HEK293 (cell line): ENCODE results near the gene CACTIN.

Experiments
- CTCF ChIA-PET: fragments of 350-600 bp; formaldehyde crosslinking; extraction: SDS; loops from one replicate; lab custom pipeline; 2021; ENCODE audit warnings: antibody characterized with exemption; lab: Yijun Ruan, JAX
- POLR2A ChIA-PET: fragments of 300-600 bp; formaldehyde crosslinking; extraction: SDS; loops from one replicate; lab custom pipeline; 2020; ENCODE audit warnings: antibody characterized with exemption, inconsistent platforms; lab: Yijun Ruan, JAX
- H3K27ac ChIP-seq: fragments of 200-500 bp; sonication (Bioruptor generic); 2 replicates; pipeline ENCODE4 v1.5.1; 2014; ENCODE audit warnings: low read depth, low read length, control low read depth, inconsistent platforms; ENCODE audit errors: extremely low read depth
- H3K36me3 ChIP-seq, 2 experiments: fragments of 200-500 bp in 1 of 2; sonication (Bioruptor generic) in 1 of 2; 1 replicate in 1 of 2; 2 replicates in 1 of 2; pipeline ENCODE4 v1.5.1; 2014 to 2017; ENCODE audit warnings: inconsistent platforms in 2 of 2, low read length in 2 of 2; ENCODE audit not compliant: control insufficient read depth in 2 of 2, insufficient read depth in 1 of 2
- H3K4me1 ChIP-seq: fragments of 200-500 bp; sonication (Bioruptor generic); 2 replicates; pipeline ENCODE4 v1.5.1; 2014; ENCODE audit warnings: mild to moderate bottlenecking, low read length, inconsistent platforms; ENCODE audit not compliant: control insufficient read depth, insufficient read depth
- H3K4me3 ChIP-seq: 2 replicates; pipeline ENCODE4 v1.5.1; 2011; ENCODE audit warnings: low read depth, mild to moderate bottlenecking, control low read depth, low read length, moderate library complexity
- H3K9me3 ChIP-seq: fragments of 200-500 bp; sonication (Bioruptor generic); 2 replicates; pipeline ENCODE4 v1.5.1; 2014; ENCODE audit warnings: low read depth, low read length, inconsistent platforms; ENCODE audit not compliant: control insufficient read depth, insufficient read depth
- HOXA7 ChIP-seq: sonication (generic); formaldehyde crosslinking; IDR thresholded peaks from 2 replicates; pipeline ENCODE4 v1.8.1; 2022; ENCODE audit warnings: missing genetic modification reagents, borderline replicate concordance
- MYNN ChIP-seq: fragments of 450-650 bp; formaldehyde crosslinking; IDR thresholded peaks from 2 replicates; pipeline ENCODE4 v1.5.1; 2016; ENCODE audit warnings: missing biosample characterization, missing genetic modification characterization, borderline replicate concordance
- ZBTB48 ChIP-seq: fragments of 450-650 bp; formaldehyde crosslinking; IDR thresholded peaks from 2 replicates; pipeline ENCODE4 v1.5.1; 2016; ENCODE audit warnings: missing biosample characterization, missing genetic modification characterization
- ZNF10 ChIP-seq: fragments of 450-650 bp; formaldehyde crosslinking; IDR thresholded peaks from 2 replicates; pipeline ENCODE4 v1.5.1; 2017; ENCODE audit warnings: missing biosample characterization, missing genetic modification characterization
- ZNF211 ChIP-seq: fragments of 450-650 bp; formaldehyde crosslinking; IDR thresholded peaks from 2 replicates; pipeline ENCODE4 v1.5.1; 2016; ENCODE audit warnings: low read depth, missing biosample characterization, missing genetic modification characterization
- ZNF24 ChIP-seq: fragments of 450-650 bp; formaldehyde crosslinking; IDR thresholded peaks from 2 replicates; pipeline ENCODE4 v1.5.1; 2016; ENCODE audit warnings: missing biosample characterization, missing genetic modification characterization
- ZNF350 ChIP-seq: fragments of 450-650 bp; formaldehyde crosslinking; IDR thresholded peaks from 2 replicates; pipeline ENCODE4 v1.5.0; 2017; ENCODE audit warnings: missing biosample characterization, mild to moderate bottlenecking, missing genetic modification characterization
- ZNF37A ChIP-seq: fragments of 450-650 bp; IDR thresholded peaks from 2 replicates; pipeline ENCODE4 v1.5.1; 2018; ENCODE audit warnings: missing biosample characterization, missing genetic modification characterization
- ZNF426 ChIP-seq: fragments of 450-650 bp; formaldehyde crosslinking; IDR thresholded peaks from 2 replicates; pipeline ENCODE4 v1.5.1; 2017; ENCODE audit warnings: missing biosample characterization, missing genetic modification characterization, mild to moderate bottlenecking, inconsistent platforms, moderate library complexity
- ZSCAN16 ChIP-seq: fragments of 450-650 bp; formaldehyde crosslinking; IDR thresholded peaks from 2 replicates; pipeline ENCODE4 v1.5.1; 2016; ENCODE audit warnings: missing biosample characterization, missing genetic modification characterization
- TF ChIP-seq, protein P1 (sequence below): IDR thresholded peaks from 2 replicates; pipeline ENCODE4 v1.6.1; 2011; ENCODE audit warnings: mild to moderate bottlenecking, low read depth, low read length, borderline replicate concordance
- TF ChIP-seq, protein P2 (sequence below): fragments of 450-650 bp; formaldehyde crosslinking; IDR thresholded peaks from 2 replicates; pipeline ENCODE4 v1.5.1; 2016; ENCODE audit warnings: missing biosample characterization, missing genetic modification characterization, low read depth
- TF ChIP-seq, protein P3 (sequence below): fragments of 450-650 bp; formaldehyde crosslinking; IDR thresholded peaks from 2 replicates; pipeline ENCODE4 v1.5.1; 2016; ENCODE audit warnings: missing biosample characterization, missing genetic modification characterization
- TF ChIP-seq, protein P4 (sequence below): fragments of 450-650 bp; formaldehyde crosslinking; IDR thresholded peaks from 2 replicates; pipeline ENCODE4 v1.5.1; 2016; ENCODE audit warnings: missing biosample characterization, missing genetic modification characterization, low read depth

Gene CACTIN

DNA sequence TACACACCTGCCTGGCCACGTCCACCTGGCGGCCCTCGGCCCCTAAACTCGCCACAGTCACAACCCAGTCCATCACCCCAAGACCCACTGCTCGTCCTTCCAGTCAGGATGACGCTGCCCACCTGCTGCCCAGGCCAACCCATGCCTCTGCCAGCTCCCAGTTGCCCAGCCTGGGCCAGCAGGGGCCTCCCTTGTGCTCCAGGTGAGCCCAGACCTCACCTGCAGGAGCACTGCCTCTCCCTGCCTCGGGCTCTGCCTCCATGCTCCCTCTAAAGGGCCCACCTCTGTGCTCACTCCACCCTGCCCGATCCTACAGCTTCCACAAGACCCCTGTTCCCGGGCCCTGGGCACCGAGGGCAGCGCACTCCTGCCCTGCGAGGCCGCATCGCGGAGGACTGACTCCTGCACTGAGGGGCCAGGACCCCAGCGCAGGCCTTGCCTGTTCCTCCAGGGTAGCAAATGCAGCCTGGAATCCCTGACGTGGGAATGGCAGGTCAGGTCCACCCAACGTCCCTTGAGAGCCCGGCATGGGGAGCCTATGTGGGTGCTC lies 8.0 kb upstream of the CACTIN start:
- CTCF ChIA-PET = no interaction called here
- Histone ChIP-seq H3K4me3 (no peak overlapping the region), H3K4me1 (no peaks in the 10 kb centered on the region), H3K9me3 (no peaks in the 10 kb centered on the region), H3K27ac (no peak overlapping the region), H3K36me3 (peaks cover 0 to 29% of the 10 kb centered on the region in 2 experiments; a peak in 2 of 3 replicates)
- TF ChIP-seq ZNF10 (no peak), MYNN (tag by site-specific recombination) (no peak), ZNF37A (tag by site-specific recombination) (no peak), ZBTB48 (tag by site-specific recombination) (no peak), ZNF350 (tag by site-specific recombination) (no peak), ZNF211 (tag by site-specific recombination) (no peak)
- TF ChIP-seq, protein P1, sequence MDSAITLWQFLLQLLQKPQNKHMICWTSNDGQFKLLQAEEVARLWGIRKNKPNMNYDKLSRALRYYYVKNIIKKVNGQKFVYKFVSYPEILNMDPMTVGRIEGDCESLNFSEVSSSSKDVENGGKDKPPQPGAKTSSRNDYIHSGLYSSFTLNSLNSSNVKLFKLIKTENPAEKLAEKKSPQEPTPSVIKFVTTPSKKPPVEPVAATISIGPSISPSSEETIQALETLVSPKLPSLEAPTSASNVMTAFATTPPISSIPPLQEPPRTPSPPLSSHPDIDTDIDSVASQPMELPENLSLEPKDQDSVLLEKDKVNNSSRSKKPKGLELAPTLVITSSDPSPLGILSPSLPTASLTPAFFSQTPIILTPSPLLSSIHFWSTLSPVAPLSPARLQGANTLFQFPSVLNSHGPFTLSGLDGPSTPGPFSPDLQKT = no peak
- TF ChIP-seq, protein P2, sequence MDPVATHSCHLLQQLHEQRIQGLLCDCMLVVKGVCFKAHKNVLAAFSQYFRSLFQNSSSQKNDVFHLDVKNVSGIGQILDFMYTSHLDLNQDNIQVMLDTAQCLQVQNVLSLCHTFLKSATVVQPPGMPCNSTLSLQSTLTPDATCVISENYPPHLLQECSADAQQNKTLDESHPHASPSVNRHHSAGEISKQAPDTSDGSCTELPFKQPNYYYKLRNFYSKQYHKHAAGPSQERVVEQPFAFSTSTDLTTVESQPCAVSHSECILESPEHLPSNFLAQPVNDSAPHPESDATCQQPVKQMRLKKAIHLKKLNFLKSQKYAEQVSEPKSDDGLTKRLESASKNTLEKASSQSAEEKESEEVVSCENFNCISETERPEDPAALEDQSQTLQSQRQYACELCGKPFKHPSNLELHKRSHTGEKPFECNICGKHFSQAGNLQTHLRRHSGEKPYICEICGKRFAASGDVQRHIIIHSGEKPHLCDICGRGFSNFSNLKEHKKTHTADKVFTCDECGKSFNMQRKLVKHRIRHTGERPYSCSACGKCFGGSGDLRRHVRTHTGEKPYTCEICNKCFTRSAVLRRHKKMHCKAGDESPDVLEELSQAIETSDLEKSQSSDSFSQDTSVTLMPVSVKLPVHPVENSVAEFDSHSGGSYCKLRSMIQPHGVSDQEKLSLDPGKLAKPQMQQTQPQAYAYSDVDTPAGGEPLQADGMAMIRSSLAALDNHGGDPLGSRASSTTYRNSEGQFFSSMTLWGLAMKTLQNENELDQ (tag by site-specific recombination) = no peak
- TF ChIP-seq, all 188 proteins: peak for 0
- POLR2A ChIA-PET = no interaction called here

DNA sequence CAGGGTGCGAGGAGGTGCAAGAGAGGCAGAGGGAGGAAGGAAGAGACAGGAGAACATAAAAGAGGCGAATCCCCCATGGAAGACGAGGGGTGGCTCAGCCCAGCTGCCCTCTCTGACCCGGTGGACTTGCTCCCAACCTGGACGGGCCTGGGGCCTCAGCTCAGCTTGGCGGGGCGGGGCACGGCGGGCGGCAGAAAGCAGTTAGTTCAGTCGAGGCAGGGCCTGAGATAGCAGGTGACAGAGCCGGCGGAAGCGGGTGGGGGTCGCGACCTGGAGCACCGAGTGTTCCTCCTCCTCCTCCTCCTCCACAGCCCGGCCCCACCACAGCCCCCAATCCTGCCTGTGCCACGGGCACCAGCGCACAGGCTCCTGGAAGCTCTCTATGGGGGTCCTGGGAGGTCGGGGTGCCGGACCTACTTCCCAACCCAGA lies 7.0 kb upstream of the CACTIN start:
- POLR2A ChIA-PET = no interaction called here
- H3K36me3 ChIP-seq = peaks cover 0 to 21% of the 10 kb centered on the region in 2 experiments; a peak in 1 of 3 replicates
- TF ChIP-seq, protein P3, sequence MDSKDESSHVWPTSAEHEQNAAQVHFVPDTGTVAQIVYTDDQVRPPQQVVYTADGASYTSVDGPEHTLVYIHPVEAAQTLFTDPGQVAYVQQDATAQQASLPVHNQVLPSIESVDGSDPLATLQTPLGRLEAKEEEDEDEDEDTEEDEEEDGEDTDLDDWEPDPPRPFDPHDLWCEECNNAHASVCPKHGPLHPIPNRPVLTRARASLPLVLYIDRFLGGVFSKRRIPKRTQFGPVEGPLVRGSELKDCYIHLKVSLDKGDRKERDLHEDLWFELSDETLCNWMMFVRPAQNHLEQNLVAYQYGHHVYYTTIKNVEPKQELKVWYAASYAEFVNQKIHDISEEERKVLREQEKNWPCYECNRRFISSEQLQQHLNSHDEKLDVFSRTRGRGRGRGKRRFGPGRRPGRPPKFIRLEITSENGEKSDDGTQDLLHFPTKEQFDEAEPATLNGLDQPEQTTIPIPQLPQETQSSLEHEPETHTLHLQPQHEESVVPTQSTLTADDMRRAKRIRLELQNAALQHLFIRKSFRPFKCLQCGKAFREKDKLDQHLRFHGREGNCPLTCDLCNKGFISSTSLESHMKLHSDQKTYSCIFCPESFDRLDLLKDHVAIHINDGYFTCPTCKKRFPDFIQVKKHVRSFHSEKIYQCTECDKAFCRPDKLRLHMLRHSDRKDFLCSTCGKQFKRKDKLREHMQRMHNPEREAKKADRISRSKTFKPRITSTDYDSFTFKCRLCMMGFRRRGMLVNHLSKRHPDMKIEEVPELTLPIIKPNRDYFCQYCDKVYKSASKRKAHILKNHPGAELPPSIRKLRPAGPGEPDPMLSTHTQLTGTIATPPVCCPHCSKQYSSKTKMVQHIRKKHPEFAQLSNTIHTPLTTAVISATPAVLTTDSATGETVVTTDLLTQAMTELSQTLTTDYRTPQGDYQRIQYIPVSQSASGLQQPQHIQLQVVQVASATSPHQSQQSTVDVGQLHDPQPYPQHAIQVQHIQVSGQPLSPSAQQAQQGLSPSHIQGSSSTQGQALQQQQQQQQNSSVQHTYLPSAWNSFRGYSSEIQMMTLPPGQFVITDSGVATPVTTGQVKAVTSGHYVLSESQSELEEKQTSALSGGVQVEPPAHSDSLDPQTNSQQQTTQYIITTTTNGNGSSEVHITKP = 0 out of 2 replicates have a peak, but pooled peaks have one; percentile 14
- TF ChIP-seq ZSCAN16 (tag by site-specific recombination) = no peak
- TF ChIP-seq, protein P4, sequence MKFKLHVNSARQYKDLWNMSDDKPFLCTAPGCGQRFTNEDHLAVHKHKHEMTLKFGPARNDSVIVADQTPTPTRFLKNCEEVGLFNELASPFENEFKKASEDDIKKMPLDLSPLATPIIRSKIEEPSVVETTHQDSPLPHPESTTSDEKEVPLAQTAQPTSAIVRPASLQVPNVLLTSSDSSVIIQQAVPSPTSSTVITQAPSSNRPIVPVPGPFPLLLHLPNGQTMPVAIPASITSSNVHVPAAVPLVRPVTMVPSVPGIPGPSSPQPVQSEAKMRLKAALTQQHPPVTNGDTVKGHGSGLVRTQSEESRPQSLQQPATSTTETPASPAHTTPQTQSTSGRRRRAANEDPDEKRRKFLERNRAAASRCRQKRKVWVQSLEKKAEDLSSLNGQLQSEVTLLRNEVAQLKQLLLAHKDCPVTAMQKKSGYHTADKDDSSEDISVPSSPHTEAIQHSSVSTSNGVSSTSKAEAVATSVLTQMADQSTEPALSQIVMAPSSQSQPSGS (tag by site-specific recombination) = no peak
- TF ChIP-seq, protein P2 (tag by site-specific recombination) = no peak
- no peak for TF ChIP-seq ZNF426 (tag by site-specific recombination)
- TF ChIP-seq ZNF24 (tag by site-specific recombination) = no peak
- TF ChIP-seq HOXA7 (CRISPR knock-in tag) = no peak
- TF ChIP-seq, all 188 proteins: peak for 1
- H3K9me3 ChIP-seq = no peaks in the 10 kb centered on the region
- no peak overlapping the region for H3K27ac ChIP-seq
- no peak overlapping the region for H3K4me3 ChIP-seq
- no peaks in the 10 kb centered on the region for H3K4me1 ChIP-seq
- CTCF ChIA-PET = interaction anchor here (0.6 kb wide), 1 partner anchor 88 kb away, joined by 3 read pairs; no protein-coding TSS in a partner anchor
